Naive thymus-derived CD4-positive, alpha-beta T cell (primary cell): ENCODE data around the gene COX8A. TPM values are rescaled to one million over a fixed set of nuclear protein-coding genes. Genes with fewer than 3 reads are reported as not detected.

Experiments used
- ATAC-seq: fragments of 150-1000 bp; cut with Tn5 transposase; 2 replicates; pipeline ENCODE4 v1.10.0; 2021; ENCODE audit warnings: mild to moderate bottlenecking, moderate library complexity
- CTCF ChIA-PET: fragments of 350-600 bp; sonication (Branson Sonifier 250); formaldehyde crosslinking; loops from one replicate; lab custom pipeline; 2021; ENCODE audit warnings: antibody characterized with exemption; lab: Charles Lee
- POLR2A ChIA-PET: fragments of 350-600 bp; sonication (Branson Sonifier 250); formaldehyde crosslinking; loops from one replicate; lab custom pipeline; 2021; ENCODE audit warnings: antibody characterized with exemption, inconsistent platforms; lab: Charles Lee
- DNase-seq, 9 donors: peaks; one replicate each; pipeline versions ENCODE4 v3.0.0 to v3.0.0-alpha.2; 2020 to 2022; ENCODE audit warnings: mixed read lengths in 1 of 9
- H3K27ac ChIP-seq: one replicate; pipeline ENCODE4 v1.7.0; 2013; ENCODE audit warnings: mild to moderate bottlenecking, low read depth, low read length, moderate library complexity
- H3K27me3 ChIP-seq, 2 donors: one replicate each; pipeline ENCODE4 v1.7.0; 2013; ENCODE audit warnings: low read length in 2 of 2, mild to moderate bottlenecking in 2 of 2, moderate library complexity in 2 of 2; ENCODE audit not compliant: control insufficient read depth in 2 of 2, insufficient read depth in 2 of 2
- H3K36me3 ChIP-seq, 3 experiments: 1 replicate in 2 of 3; 2 replicates in 1 of 3; pipeline ENCODE4 v1.7.0; 2013; ENCODE audit warnings: low read length in 3 of 3, mild to moderate bottlenecking in 3 of 3, moderate library complexity in 1 of 3; ENCODE audit not compliant: insufficient read depth in 3 of 3, control insufficient read depth in 2 of 3
- H3K4me1 ChIP-seq, 2 donors: one replicate each; pipeline ENCODE4 v1.7.0; 2013; ENCODE audit warnings: low read length in 2 of 2, mild to moderate bottlenecking in 2 of 2, moderate library complexity in 1 of 2; ENCODE audit not compliant: control insufficient read depth in 2 of 2, insufficient read depth in 2 of 2
- H3K4me3 ChIP-seq: 2 replicates; pipeline ENCODE4 v1.7.0; 2013; ENCODE audit warnings: mild to moderate bottlenecking, low read length
- H3K9me3 ChIP-seq, 3 experiments: 1 replicate in 2 of 3; 2 replicates in 1 of 3; pipeline ENCODE4 v1.7.0; 2013; ENCODE audit warnings: low read length in 3 of 3; ENCODE audit not compliant: control insufficient read depth in 2 of 3
- H3K27ac Mint-ChIP-seq, 9 donors: one replicate each; pipeline ENCODE4 v1.8.0; 2020 to 2022; ENCODE audit warnings: mixed read lengths in 9 of 9, mild to moderate bottlenecking in 8 of 9, moderate library complexity in 5 of 9, inconsistent platforms in 2 of 9
- H3K27me3 Mint-ChIP-seq, 5 donors: one replicate each; pipeline ENCODE4 v1.8.0; 2021 to 2022; ENCODE audit warnings: mixed read lengths in 5 of 5, mild to moderate bottlenecking in 1 of 5
- H3K36me3 Mint-ChIP-seq, 5 donors: one replicate each; pipeline ENCODE4 v1.8.0; 2020 to 2022; ENCODE audit warnings: mixed read lengths in 5 of 5, mild to moderate bottlenecking in 3 of 5, inconsistent platforms in 1 of 5
- H3K4me1 Mint-ChIP-seq, 7 donors: one replicate each; pipeline ENCODE4 v1.8.0; 2020 to 2022; ENCODE audit warnings: mixed read lengths in 7 of 7, mild to moderate bottlenecking in 3 of 7, inconsistent platforms in 1 of 7
- H3K4me3 Mint-ChIP-seq, 10 donors: one replicate each; pipeline ENCODE4 v1.8.0; 2020 to 2022; ENCODE audit warnings: mild to moderate bottlenecking in 10 of 10, mixed read lengths in 10 of 10, moderate library complexity in 6 of 10, inconsistent platforms in 2 of 10
- H3K9me3 Mint-ChIP-seq, 11 donors: one replicate each; pipeline ENCODE4 v1.8.0; 2020 to 2022; ENCODE audit warnings: mixed read lengths in 11 of 11, mild to moderate bottlenecking in 4 of 11, inconsistent platforms in 1 of 11, moderate library complexity in 1 of 11
- intact Hi-C, 2 donors: fragments of 100-400 bp; cut with micrococcal nuclease; formaldehyde crosslinking; loops; one replicate each; pipeline ENCODE4 v1.15.1; 2023
- polyA plus RNA-seq, 2 donors: library from polyadenylated mRNA; unstranded; fragments of 300-500 nt; fragmentation: Illumina TruSeq; gene quantifications; one replicate each; pipeline ENCODE4 v1.2.3, GENCODE V29; 2021
- total RNA-seq, 6 experiments: library from RNA in 5 of 6; stranded (reverse) in 5 of 6; gene quantifications; 1 replicate in 5 of 6; 2 replicates in 1 of 6; pipeline ENCODE4 v1.2.3 and lab custom pipeline; 2021 to 2026

COX8A gene
- total and polyA plus RNA-seq, 7 experiments from 2014 or later: 90.9 to 375 (median 134) TPM

DNA sequence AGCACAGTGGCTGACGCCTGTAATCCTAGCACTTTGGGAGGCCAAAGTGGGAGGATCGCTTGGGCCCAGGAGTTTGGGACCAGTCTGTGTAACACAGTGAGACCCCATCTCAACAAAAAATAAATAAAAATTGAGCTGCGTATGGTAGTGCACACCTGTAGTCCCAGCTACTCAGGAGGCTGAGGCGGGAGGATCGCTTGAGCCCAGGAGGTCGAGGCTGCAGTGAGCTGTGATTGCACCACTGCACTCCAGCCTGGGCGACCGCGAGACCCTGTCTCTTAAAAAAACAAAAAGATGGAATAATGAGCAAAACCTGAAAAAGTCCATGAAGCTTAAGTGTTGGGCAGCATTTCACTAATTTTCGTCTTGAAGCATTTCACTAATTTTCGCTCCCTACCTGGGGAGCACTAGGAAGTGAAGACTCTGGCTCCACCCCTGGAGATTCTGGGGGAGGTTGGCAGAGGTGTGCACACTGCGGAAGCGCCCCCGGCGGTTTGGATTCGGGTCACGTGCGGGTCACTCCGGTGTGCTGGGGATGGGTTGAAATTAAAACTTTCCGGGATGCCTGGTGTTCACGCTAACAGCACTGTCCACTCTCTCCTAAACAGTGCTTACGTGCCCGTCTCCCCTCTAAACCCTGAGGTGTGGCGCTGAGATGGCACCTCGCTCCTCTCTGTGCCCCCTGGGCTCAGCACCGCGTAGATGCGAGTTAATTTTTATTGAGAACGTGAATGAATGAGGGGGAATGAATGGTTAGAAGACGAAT, 36.5 kb upstream of the COX8A start:
- Mint-ChIP-seq H3K36me3 (peaks cover 0 to 3% (median 0%) of the 10 kb centered on the region in 5 donors), H3K27ac (peak overlapping the region; percentile 50 to 95 (median 89)), H3K4me1 (peaks cover 22 to 28% (median 26%) of the 10 kb centered on the region in 7 donors), H3K9me3 (peaks cover 0 to 4% (median 0%) of the 10 kb centered on the region in 11 donors), H3K27me3 (peaks cover 0 to 2% (median 0%) of the 10 kb centered on the region in 5 donors), H3K4me3 (peak overlapping the region; percentile 80 to 99 (median 94))
- CTCF ChIA-PET: interaction anchor here (0.8 to 1.1 kb wide), 3 partner anchors 20 to 126 kb away, joined by 3 to 11 read pairs (median 3); no protein-coding TSS in a partner anchor
- POLR2A ChIA-PET: interaction anchor here (0.7 to 1.2 kb wide), 3 partner anchors 18 to 54 kb away, joined by 3 to 4 read pairs (median 3); no protein-coding TSS in a partner anchor
- Histone ChIP-seq H3K4me1 (peaks cover 11 to 18% of the 10 kb centered on the region in 2 donors), H3K36me3 (peaks cover 0 to 4% (median 0%) of the 10 kb centered on the region in 3 experiments), H3K27ac (peak overlapping the region; percentile 73), H3K4me3 (peak overlapping the region; percentile 84), H3K9me3 (no peaks in the 10 kb centered on the region), H3K27me3 (no peaks in the 10 kb centered on the region)
- ATAC-seq: peak; percentile 6
- intact Hi-C loops: loop anchor here (1.0 kb wide), 4 partner anchors 21 to 100 kb away; partner anchors contain the start of genes COX8A (in 2 of the 2), OTUB1 (in 1 of the 2) and RCOR2 (in 1 of the 2)
- DNase-seq: peak in 1 of 9 donors; percentile 31

- no peaks in the 10 kb centered on the region for H3K9me3 ChIP-seq
- Mint-ChIP-seq H3K27me3 (peaks cover 0 to 2% (median 0%) of the 10 kb centered on the region in 5 donors), H3K9me3 (peaks cover 0 to 4% (median 0%) of the 10 kb centered on the region in 11 donors), H3K4me1 (peaks cover 22 to 28% (median 27%) of the 10 kb centered on the region in 7 donors), H3K36me3 (peaks cover 0 to 3% (median 0%) of the 10 kb centered on the region in 5 donors), H3K4me3 (peak within 1 kb of the TSS; percentile 80 to 99 (median 94)), H3K27ac (peak within 1 kb of the TSS; percentile 81 to 95 (median 89))
- DNase-seq (peak; percentile 78 to 91 (median 84)), ATAC-seq (peak; percentile 92)
- H3K36me3 ChIP-seq: peaks cover 0 to 4% (median 0%) of the 10 kb centered on the region in 3 experiments
- peak within 1 kb of the TSS; percentile 73 for H3K27ac ChIP-seq
- ChIA-PET POLR2A (no interaction called here), CTCF (interaction anchor here (0.8 to 1.1 kb wide), 2 partner anchors 21 to 102 kb away, joined by 3 to 11 read pairs; no protein-coding TSS in a partner anchor)
- intact Hi-C loops: loop anchor here (1.0 kb wide), 5 partner anchors 21 to 101 kb away; partner anchors contain the start of genes COX8A (in 2 of the 2), OTUB1 (in 1 of the 2) and RCOR2 (in 1 of the 2)
- peak within 1 kb of the TSS; percentile 84 for H3K4me3 ChIP-seq
- peaks cover 11 to 18% of the 10 kb centered on the region in 2 donors for H3K4me1 ChIP-seq
- H3K27me3 ChIP-seq: no peaks in the 10 kb centered on the region
Observed at GRCh38 chr11:63938479-63939396, 35.7 kb upstream of the COX8A start, which contains the start of gene NAA40. NAA40 (plus strand) TSS chr11:63939002; CDS start chr11:63939097, 95 bp downstream.

DNA sequence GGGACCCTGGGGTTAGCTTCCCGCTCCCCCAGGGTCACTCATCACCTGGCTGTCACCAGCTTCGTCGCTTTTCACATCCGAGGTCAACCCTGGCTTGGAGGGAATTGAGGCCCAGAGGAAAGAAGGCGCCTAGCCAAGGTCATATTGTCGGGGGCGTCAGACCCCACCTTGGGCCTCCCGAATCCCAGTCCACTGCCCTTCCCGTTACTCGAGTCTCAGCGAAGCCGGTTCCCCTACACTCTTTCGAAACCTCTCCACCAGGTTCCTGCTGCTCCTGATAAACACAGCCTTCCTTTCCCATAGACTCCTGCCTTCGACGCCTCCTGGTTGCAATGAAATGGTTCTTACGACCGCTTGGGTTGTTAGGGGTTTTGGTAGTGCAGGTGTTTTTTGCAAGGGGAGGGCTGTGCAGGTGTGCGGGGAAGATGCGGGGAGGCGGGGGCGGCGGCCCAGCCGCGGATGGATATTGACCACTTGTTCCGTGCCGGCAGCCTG, 35.0 kb upstream of the COX8A start:
- Histone ChIP-seq H3K27ac (peak overlapping the region; percentile 73), H3K4me1 (peaks cover 11 to 18% of the 10 kb centered on the region in 2 donors), H3K4me3 (peak overlapping the region; percentile 84), H3K36me3 (peaks cover 0 to 4% (median 0%) of the 10 kb centered on the region in 3 experiments), H3K27me3 (no peaks in the 10 kb centered on the region), H3K9me3 (no peaks in the 10 kb centered on the region)
- Mint-ChIP-seq H3K27me3 (peaks cover 0 to 2% (median 0%) of the 10 kb centered on the region in 5 donors), H3K27ac (peak overlapping the region in 8 of 9 donors; percentile 54 to 94 (median 84)), H3K4me3 (peak overlapping the region; percentile 80 to 98 (median 93)), H3K36me3 (peaks cover 0 to 5% (median 0%) of the 10 kb centered on the region in 5 donors), H3K9me3 (peaks cover 0 to 4% (median 0%) of the 10 kb centered on the region in 11 donors), H3K4me1 (peaks cover 22 to 32% (median 28%) of the 10 kb centered on the region in 7 donors)
- CTCF ChIA-PET: interaction anchor here (1.1 kb wide), 1 partner anchor 103 kb away, joined by 11 read pairs; no protein-coding TSS in a partner anchor
- POLR2A ChIA-PET: no interaction called here
- intact Hi-C loops: loop anchor here in 1 of 2 donors (1.0 kb wide), 1 partner anchor 102 kb away; no protein-coding TSS in a partner anchor
- no peak for DNase-seq
- ATAC-seq: no peak

GRCh38 chr11:63940786-63941185, 33.6 kb upstream of the COX8A start:
- H3K9me3 Mint-ChIP-seq: peaks cover 0 to 4% (median 0%) of the 10 kb centered on the region in 11 donors
- no peak overlapping the region for H3K4me3 ChIP-seq
- ATAC-seq (no peak), DNase-seq (no peak)
- ChIA-PET POLR2A (no interaction called here), CTCF (interaction anchor here (8.4 kb wide), 1 partner anchor 104 kb away, joined by 148 read pairs; the partner anchor contains the start of gene MARK2)
- no peaks in the 10 kb centered on the region for H3K9me3 ChIP-seq
- peak overlapping the region; percentile 2 to 98 (median 72) for H3K4me3 Mint-ChIP-seq
- H3K27ac Mint-ChIP-seq: peak overlapping the region in 4 of 9 donors; percentile 5 to 55 (median 44)
- H3K27ac ChIP-seq: no peak overlapping the region
- peaks cover 0 to 5% (median 0%) of the 10 kb centered on the region in 5 donors for H3K36me3 Mint-ChIP-seq
- H3K27me3 ChIP-seq: no peaks in the 10 kb centered on the region
- intact Hi-C loops: no loop called here
- H3K36me3 ChIP-seq: peaks cover 0 to 4% (median 0%) of the 10 kb centered on the region in 3 experiments
- peaks cover 11 to 18% of the 10 kb centered on the region in 2 donors for H3K4me1 ChIP-seq
- H3K4me1 Mint-ChIP-seq: peaks cover 22 to 37% (median 30%) of the 10 kb centered on the region in 7 donors
- peaks cover 0 to 2% (median 0%) of the 10 kb centered on the region in 5 donors for H3K27me3 Mint-ChIP-seq

GRCh38 chr11:63941901-63942300, 32.5 kb upstream of the COX8A start:
- DNase-seq (no peak), ATAC-seq (no peak)
- H3K4me1 ChIP-seq: peaks cover 11 to 18% of the 10 kb centered on the region in 2 donors
- no peaks in the 10 kb centered on the region for H3K27me3 ChIP-seq
- Mint-ChIP-seq H3K27ac (peak overlapping the region in 1 of 9 donors; percentile 86), H3K9me3 (peaks cover 0 to 4% (median 0%) of the 10 kb centered on the region in 11 donors), H3K4me1 (peaks cover 22 to 39% (median 32%) of the 10 kb centered on the region in 7 donors), H3K36me3 (peaks cover 0 to 5% (median 0%) of the 10 kb centered on the region in 5 donors), H3K4me3 (peak overlapping the region in 1 of 10 donors; percentile 14), H3K27me3 (peaks cover 0 to 2% (median 0%) of the 10 kb centered on the region in 5 donors)
- H3K36me3 ChIP-seq: peaks cover 0 to 12% (median 5%) of the 10 kb centered on the region in 3 experiments
- intact Hi-C loops: no loop called here
- POLR2A ChIA-PET: interaction anchor here (0.7 to 4.6 kb wide), 2 partner anchors 54 to 104 kb away, joined by 3 to 32 read pairs; partner anchors contain the start of gene MARK2
- H3K9me3 ChIP-seq: no peaks in the 10 kb centered on the region
- no peak overlapping the region for H3K27ac ChIP-seq
- CTCF ChIA-PET: interaction anchor here (0.7 to 8.4 kb wide), 3 partner anchors 27 to 173 kb away, joined by 3 to 148 read pairs (median 3); partner anchors contain the start of genes MARK2 and ZFTA
- H3K4me3 ChIP-seq: no peak overlapping the region
